RWPE2 (cell line): ENCODE data around the gene ANKRD30A.

Source experiments
- ATAC-seq: fragments of 200-7000 bp; cut with Tn5 transposase; 3 replicates; pipeline ENCODE4 v1.9.1; 2021; ENCODE audit warnings: low read depth
- DNase-seq: peaks from one replicate; pipeline ENCODE4 v3.0.0-alpha.2; 2020; ENCODE audit warnings: low spot score
- H3K27ac ChIP-seq: fragments of 450-650 bp; 2 replicates; pipeline ENCODE4 v1.5.1; 2017; ENCODE audit warnings: mild to moderate bottlenecking; ENCODE audit not compliant: poor library complexity, severe bottlenecking
- H3K27me3 ChIP-seq: fragments of 250-450 bp; sonication (Bioruptor Pico); 2 replicates; pipeline ENCODE4 v1.5.1; 2021; ENCODE audit warnings: mild to moderate bottlenecking, moderate library complexity; ENCODE audit not compliant: insufficient read depth, poor library complexity, severe bottlenecking
- H3K36me3 ChIP-seq: fragments of 250-450 bp; sonication (Bioruptor Pico); 2 replicates; pipeline ENCODE4 v1.5.1; 2020; ENCODE audit warnings: low read depth, mild to moderate bottlenecking, moderate library complexity
- H3K4me1 ChIP-seq: fragments of 250-450 bp; sonication (Bioruptor Pico); 2 replicates; pipeline ENCODE4 v1.5.1; 2021; ENCODE audit warnings: mild to moderate bottlenecking, moderate library complexity; ENCODE audit not compliant: insufficient read depth, poor library complexity, severe bottlenecking
- H3K4me3 ChIP-seq: fragments of 250-450 bp; sonication (Bioruptor Pico); 2 replicates; pipeline ENCODE4 v1.5.1; 2021; ENCODE audit warnings: mild to moderate bottlenecking, moderate library complexity; ENCODE audit not compliant: severe bottlenecking
- H3K9me3 ChIP-seq: fragments of 250-450 bp; sonication (Bioruptor Pico); 2 replicates; pipeline ENCODE4 v1.5.1; 2021; ENCODE audit warnings: mild to moderate bottlenecking, moderate library complexity; ENCODE audit not compliant: severe bottlenecking
- TF ChIP-seq, protein P1 (sequence below): fragments of 450-650 bp; IDR thresholded peaks from one replicate; pipeline ENCODE4 v1.5.1; 2017; ENCODE audit warnings: mild to moderate bottlenecking, moderate library complexity; ENCODE audit not compliant: poor library complexity, severe bottlenecking

Gene ANKRD30A

DNA sequence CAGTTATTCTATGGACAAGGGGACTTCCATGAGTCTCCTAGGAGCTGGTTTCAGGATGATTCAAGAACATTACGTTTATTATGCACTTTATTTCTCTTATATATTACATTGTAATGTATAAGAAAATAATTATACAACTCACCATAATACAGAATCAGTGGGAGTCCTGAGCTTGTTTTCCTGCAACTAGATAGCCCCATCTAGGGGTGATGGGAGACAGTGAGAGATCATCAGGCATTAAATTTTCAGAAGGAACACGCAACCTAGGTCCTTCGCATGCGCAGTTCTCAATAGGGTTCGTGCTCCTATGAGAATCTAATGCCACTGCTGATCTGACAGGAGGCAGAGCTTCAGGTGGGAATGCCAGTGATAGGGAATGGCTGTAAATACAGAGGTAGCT is 137.9 kb downstream of the ANKRD30A start:
- H3K9me3 ChIP-seq: no peaks in the 10 kb centered on the region
- ATAC-seq: no peak

GRCh38 chr10:37268266-37268665 is 142.9 kb downstream of the ANKRD30A start:
- ATAC-seq (no peak), DNase-seq (no peak)
- no peak overlapping the region for H3K4me3 ChIP-seq
- no peaks in the 10 kb centered on the region for H3K4me1 ChIP-seq
- H3K27me3 ChIP-seq: no peaks in the 10 kb centered on the region
- TF ChIP-seq, protein P1, sequence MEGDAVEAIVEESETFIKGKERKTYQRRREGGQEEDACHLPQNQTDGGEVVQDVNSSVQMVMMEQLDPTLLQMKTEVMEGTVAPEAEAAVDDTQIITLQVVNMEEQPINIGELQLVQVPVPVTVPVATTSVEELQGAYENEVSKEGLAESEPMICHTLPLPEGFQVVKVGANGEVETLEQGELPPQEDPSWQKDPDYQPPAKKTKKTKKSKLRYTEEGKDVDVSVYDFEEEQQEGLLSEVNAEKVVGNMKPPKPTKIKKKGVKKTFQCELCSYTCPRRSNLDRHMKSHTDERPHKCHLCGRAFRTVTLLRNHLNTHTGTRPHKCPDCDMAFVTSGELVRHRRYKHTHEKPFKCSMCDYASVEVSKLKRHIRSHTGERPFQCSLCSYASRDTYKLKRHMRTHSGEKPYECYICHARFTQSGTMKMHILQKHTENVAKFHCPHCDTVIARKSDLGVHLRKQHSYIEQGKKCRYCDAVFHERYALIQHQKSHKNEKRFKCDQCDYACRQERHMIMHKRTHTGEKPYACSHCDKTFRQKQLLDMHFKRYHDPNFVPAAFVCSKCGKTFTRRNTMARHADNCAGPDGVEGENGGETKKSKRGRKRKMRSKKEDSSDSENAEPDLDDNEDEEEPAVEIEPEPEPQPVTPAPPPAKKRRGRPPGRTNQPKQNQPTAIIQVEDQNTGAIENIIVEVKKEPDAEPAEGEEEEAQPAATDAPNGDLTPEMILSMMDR: no peak
- no peak overlapping the region for H3K27ac ChIP-seq
- no peaks in the 10 kb centered on the region for H3K36me3 ChIP-seq
- no peaks in the 10 kb centered on the region for H3K9me3 ChIP-seq

More for the DNA sequence above, 137.9 kb downstream of the ANKRD30A start:
- no peak for DNase-seq
- Histone ChIP-seq H3K27ac (no peak overlapping the region), H3K4me3 (no peak overlapping the region), H3K4me1 (no peaks in the 10 kb centered on the region), H3K36me3 (no peaks in the 10 kb centered on the region), H3K27me3 (no peaks in the 10 kb centered on the region)
- TF ChIP-seq, protein P1: peak; percentile 33

DNA sequence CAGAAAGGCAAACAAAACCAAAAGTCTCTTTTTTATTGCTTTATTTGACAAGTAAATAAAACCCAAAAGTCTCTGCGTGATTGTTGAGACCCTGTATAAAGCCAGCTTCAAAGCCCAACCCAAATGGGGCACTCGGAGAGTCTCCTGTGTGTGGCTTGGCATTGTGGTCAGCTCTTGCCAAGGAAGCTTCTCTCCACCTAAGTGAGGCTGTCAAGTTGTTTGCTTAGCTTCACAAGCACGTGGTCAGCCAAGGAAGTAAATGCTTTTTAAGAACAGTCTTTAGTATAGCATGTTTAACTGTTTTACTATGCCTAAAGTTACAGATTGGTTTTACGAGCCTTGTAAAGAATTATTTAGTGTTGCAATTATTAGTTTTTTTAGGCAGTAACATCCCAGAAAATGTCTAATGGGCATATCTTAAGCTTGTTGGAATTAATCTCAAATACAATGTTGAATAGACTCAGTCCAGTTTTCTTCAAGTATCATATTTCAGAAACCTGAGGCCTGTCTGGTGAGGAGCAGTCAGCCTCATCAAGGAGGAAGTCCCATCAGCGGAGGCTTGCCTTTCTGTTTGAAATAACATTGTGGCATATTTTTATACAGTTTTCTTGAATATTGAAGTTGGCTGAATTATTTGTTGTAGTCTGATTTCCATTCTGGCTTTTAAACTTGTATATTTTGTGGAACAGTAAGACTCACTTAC is 144.3 kb downstream of the ANKRD30A start:
- TF ChIP-seq, protein P1: no peak
- Histone ChIP-seq H3K27me3 (no peaks in the 10 kb centered on the region), H3K4me3 (no peak overlapping the region), H3K27ac (no peak overlapping the region), H3K9me3 (no peaks in the 10 kb centered on the region), H3K36me3 (no peaks in the 10 kb centered on the region), H3K4me1 (no peaks in the 10 kb centered on the region)
- DNase-seq: no peak
- ATAC-seq: no peak

- no peaks in the 10 kb centered on the region for H3K4me1 ChIP-seq
- no peak for DNase-seq
- H3K27ac ChIP-seq: no peak overlapping the region
- H3K9me3 ChIP-seq: no peaks in the 10 kb centered on the region
- TF ChIP-seq, protein P1: no peak
- ATAC-seq: no peak
- no peak overlapping the region for H3K4me3 ChIP-seq
- H3K27me3 ChIP-seq: no peaks in the 10 kb centered on the region
- H3K36me3 ChIP-seq: no peaks in the 10 kb centered on the region
Observed at GRCh38 chr10:37275216-37275777, 149.9 kb downstream of the ANKRD30A start.

DNA sequence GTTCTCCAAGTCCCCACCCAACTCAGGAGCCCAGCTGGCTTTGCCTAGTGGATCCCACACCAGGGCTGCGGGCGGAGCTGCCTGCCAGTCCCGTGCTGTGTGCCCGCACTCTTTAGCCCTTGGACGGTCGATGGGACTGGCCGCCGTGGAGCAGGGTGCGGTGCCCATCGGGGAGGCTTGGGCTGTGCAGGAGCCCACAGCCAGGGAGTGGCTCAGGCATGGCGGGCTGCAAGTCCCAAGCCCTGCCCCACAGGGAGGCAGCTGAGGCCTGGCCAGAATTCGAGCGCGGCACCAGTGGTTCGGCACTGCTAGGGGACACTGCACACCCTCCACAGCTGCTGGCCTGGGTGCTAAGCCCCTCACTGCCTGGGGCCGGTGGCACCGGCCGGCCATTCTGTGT is 159.7 kb downstream of the ANKRD30A start:
- TF ChIP-seq, protein P1: no peak
- Histone ChIP-seq H3K27me3 (no peaks in the 10 kb centered on the region), H3K4me3 (no peak overlapping the region), H3K36me3 (no peaks in the 10 kb centered on the region), H3K9me3 (no peaks in the 10 kb centered on the region), H3K4me1 (peaks cover 4% of the 10 kb centered on the region), H3K27ac (no peak overlapping the region)
- ATAC-seq (no peak), DNase-seq (no peak)
